Lower leg skin (tissue), 4 donors: ENCODE data around the gene GATAD2B. TPM values are rescaled to one million over a fixed set of nuclear protein-coding genes. Genes with fewer than 3 reads are reported as not detected.
A peak's percentile ranks its signal among the peaks of the same experiment; 100 is the strongest.

Experiments used
- DNase-seq, 2 donors: peaks; one replicate each; pipeline ENCODE4 v3.0.0-alpha.2; 2019; ENCODE audit warnings: low spot score in 2 of 2
- H3K4me3 ChIP-seq: fragments of 200-600 bp; sonication (generic); 2 replicates; pipeline ENCODE4 v1.5.1; 2017; ENCODE audit warnings: mild to moderate bottlenecking, low read depth; ENCODE audit not compliant: poor library complexity, severe bottlenecking
- POLR2A ChIP-seq, 2 donors: fragments of 450-650 bp; IDR thresholded peaks; one replicate each; pipeline ENCODE4 v1.6.1; 2016 to 2017; ENCODE audit warnings: antibody characterized with exemption in 2 of 2, mild to moderate bottlenecking in 1 of 2, moderate library complexity in 1 of 2
- WGBS, 2 donors: methylation state at CpG; one replicate each; pipeline ENCODE4 v1.1.5; 2018; 5-methylcytosine and 5-hydroxymethylcytosine counted together
- intact Hi-C: fragments of 100-400 bp; cut with DNase I; formaldehyde crosslinking; loops from one replicate; pipeline ENCODE4 v1.15.0; 2023; ENCODE audit warnings: low total_unique reads
- total RNA-seq, 4 donors: library from RNA; depleted of rRNA; stranded (reverse); fragments of >200 nt; gene quantifications; one replicate each; pipeline ENCODE4 v1.1.0, GENCODE V29; 2016
- TF ChIP-seq, protein P1 (sequence below), 3 donors: fragments of 450-650 bp; IDR thresholded peaks; one replicate each; pipeline ENCODE4 v1.5.1; 2016; ENCODE audit warnings: antibody characterized with exemption in 3 of 3, mild to moderate bottlenecking in 3 of 3, moderate library complexity in 2 of 3

The GATAD2B gene
- total RNA-seq, 4 donors from 2014 or later, result 24.1 to 49.3 (median 29.3) TPM

DNA sequence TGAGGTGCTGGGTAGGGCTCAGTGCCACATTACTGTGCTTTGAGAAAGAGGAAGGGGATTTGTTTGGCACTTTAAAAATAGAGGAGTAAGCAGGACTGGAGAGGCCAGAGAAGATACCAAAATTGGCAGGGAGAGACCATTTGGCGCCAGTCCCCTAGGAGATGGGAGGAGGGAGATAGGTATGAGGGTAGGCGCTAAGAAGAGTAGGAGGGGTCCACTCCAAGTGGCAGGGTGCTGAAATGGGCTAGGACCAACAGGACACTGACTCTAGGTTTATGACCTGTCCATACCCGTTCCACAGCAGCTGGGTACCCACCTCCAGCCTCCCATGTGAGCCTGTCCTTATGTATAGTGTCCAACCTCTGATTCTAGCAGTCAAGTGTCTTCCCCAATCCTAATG, 36.7 kb upstream of the GATAD2B start:
- WGBS, 2 donors, result 58 to 77% methylated on average over 3 of the region's 3 CpGs
- intact Hi-C loops, result no loop called here
- TF ChIP-seq POLR2A (IDR thresholded peaks at IDR 0.05), result no peak
- TF ChIP-seq, protein P1, sequence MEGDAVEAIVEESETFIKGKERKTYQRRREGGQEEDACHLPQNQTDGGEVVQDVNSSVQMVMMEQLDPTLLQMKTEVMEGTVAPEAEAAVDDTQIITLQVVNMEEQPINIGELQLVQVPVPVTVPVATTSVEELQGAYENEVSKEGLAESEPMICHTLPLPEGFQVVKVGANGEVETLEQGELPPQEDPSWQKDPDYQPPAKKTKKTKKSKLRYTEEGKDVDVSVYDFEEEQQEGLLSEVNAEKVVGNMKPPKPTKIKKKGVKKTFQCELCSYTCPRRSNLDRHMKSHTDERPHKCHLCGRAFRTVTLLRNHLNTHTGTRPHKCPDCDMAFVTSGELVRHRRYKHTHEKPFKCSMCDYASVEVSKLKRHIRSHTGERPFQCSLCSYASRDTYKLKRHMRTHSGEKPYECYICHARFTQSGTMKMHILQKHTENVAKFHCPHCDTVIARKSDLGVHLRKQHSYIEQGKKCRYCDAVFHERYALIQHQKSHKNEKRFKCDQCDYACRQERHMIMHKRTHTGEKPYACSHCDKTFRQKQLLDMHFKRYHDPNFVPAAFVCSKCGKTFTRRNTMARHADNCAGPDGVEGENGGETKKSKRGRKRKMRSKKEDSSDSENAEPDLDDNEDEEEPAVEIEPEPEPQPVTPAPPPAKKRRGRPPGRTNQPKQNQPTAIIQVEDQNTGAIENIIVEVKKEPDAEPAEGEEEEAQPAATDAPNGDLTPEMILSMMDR (IDR thresholded peaks at IDR 0.05), result no peak

DNA sequence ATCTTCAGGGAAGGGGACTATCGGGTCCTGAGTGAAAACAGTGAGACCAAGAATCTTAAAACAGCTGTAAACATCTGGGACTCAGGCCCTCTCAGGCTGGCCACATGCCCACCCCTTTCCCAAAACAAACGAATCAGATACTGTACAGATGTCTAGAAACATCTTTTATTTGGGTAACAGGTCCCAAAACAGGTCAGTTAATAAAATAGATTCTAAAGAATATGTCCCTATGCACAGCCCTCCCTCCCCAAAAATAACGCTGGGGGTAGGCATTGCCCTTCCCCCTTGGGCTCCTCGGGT, 36.1 kb upstream of the GATAD2B start:
- no peak overlapping the region for H3K4me3 ChIP-seq
- no peak for TF ChIP-seq POLR2A (IDR thresholded peaks at IDR 0.05)
- TF ChIP-seq, protein P1 (IDR thresholded peaks at IDR 0.05), result no peak
- 14% methylated on average over 4 of the region's 4 CpGs for WGBS, 2 donors
- intact Hi-C loops, result no loop called here
- DNase-seq, result no peak

More for the DNA sequence above, 36.7 kb upstream of the GATAD2B start:
- no peak overlapping the region for H3K4me3 ChIP-seq
- DNase-seq, result no peak

DNA sequence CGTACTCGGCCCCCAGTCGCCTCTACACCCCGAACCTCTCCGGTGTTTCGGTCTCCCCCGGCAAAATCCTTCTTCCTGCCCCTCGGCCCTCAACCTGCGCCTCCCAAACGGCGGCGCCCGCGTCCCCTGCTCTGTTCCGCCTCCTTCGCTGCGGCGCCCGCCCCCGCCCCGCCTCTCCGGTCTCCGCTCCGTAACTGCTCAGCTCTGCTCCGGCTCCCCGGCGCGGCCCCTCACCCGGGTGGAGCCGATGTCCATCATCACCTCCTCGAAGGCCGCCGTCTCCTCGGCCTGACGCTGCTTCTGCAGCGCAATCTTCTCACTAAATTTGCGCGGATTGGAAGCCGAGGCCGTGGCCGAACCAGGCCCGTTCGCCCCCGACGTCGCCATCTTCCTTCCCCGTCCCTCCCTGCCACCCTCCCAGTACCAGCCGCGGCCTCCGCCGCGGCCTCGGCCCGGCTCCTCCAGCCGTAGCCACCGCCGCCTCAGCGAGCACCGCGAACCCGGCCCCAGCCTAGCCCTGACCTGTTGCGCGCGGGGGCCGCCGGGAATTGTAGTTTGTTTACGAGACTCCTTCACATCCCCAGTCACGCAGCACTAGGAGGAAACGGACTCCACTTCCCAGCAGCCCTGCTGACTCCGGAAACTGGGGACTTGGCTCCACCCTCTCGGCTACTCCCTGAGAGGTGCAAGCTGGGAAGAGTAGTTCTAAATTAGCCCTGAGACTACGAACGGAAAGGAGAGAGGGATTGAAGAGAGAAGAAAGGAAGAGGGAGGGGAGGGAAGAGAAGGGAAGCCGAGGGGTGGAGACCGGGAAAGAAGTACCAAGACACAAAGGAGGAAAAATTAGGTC, 35.6 kb upstream of the GATAD2B start, which contains the start of gene CRTC2:
TSS of gene CRTC2 (minus strand) at position 502 of the 850 bp plus-strand sequence. CDS start at position 387, 115 bp downstream.
- DNase-seq, result peak; percentile 99 to 100
- TF ChIP-seq POLR2A (IDR thresholded peaks at IDR 0.05), result peak in 1 of 2 donors; percentile 66
- TF ChIP-seq, protein P1 (IDR thresholded peaks at IDR 0.05), result no peak
- peak within 1 kb of the TSS; percentile 87 for H3K4me3 ChIP-seq
- 0 to 1% methylated on average over 69 to 71 of the region's 75 CpGs for WGBS, 2 donors
- intact Hi-C loops, result no loop called here

DNA sequence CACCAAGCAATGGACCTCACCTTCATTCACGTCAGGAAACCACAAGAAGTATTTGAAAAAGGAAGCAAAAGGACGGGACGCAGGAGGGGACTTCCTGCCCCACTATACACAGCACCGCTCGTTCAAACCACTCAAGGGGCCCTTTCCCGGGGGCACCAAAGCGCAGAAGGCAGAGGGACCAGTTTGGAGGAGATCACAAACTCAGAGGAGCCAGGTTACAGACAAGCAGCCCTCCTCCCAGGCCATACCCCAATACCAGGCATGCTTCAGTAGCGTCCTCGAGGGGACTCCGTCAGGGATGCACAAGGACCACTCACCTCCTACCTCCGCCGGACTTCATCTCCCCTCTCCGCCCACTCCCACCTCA, 35.0 kb upstream of the GATAD2B start:
- TF ChIP-seq, protein P1 (IDR thresholded peaks at IDR 0.05), result no peak
- no peak for TF ChIP-seq POLR2A (IDR thresholded peaks at IDR 0.05)
- H3K4me3 ChIP-seq, result peak overlapping the region; percentile 87
- no peak for DNase-seq
- WGBS, 2 donors, result 0 to 1% methylated on average over 13 of the region's 13 CpGs
- intact Hi-C loops, result no loop called here

DNA sequence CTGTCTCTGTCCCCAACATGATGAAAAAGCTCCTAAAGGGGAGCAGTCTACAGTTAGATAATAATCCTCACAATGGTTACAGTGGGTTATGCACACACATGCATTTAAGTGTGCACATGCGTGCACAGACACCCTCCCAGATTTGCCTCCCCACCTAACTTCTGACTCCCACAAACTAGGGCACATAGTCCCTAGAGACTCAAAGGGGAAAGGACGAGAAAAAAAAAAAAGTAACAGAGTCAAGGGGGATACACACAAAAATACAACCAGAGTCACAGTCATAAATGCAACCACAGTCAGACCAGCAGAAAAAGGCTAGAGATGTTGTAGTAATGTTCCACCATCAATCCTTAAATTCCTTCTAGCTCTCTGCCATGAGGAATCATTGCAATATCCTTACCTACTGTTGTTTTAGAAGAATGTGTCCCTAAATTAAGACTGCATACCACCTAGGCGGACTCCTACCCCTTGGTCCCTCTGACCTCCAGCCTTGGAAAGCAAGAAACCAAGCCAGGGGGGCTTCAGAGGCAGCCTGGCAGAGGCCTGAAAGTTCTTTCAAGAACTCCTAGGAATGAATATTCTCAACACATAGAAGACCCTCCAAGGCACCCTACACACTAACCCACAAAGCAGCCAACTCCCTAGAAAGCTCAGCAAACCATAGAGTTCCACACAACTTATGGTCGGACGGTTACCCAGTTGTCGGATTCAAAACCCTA, 34.4 kb upstream of the GATAD2B start:
- H3K4me3 ChIP-seq, result peak overlapping the region; percentile 87
- WGBS, 2 donors, result 22 to 31% methylated on average over 6 of the region's 6 CpGs
- intact Hi-C loops, result no loop called here
- no peak for DNase-seq
- no peak for TF ChIP-seq POLR2A (IDR thresholded peaks at IDR 0.05)
- TF ChIP-seq, protein P1 (IDR thresholded peaks at IDR 0.05), result no peak
